HL-60 (cell line): Measurements from ENCODE around the gene CARD19.
A peak's percentile ranks its signal among the peaks of the same experiment; 100 is the strongest.

Source experiments
- DNase-seq, 2 experiments: peaks; one replicate each; pipeline ENCODE4 v3.0.0-alpha.2; 2010 to 2020; ENCODE audit warnings: low read depth in 1 of 2, low spot score in 1 of 2
- H3K27ac ChIP-seq: fragments of 250-450 bp; sonication (Bioruptor Pico); replicated peaks from 2 replicates; pipeline ENCODE4 v1.5.1; 2020; ENCODE audit warnings: mild to moderate bottlenecking, moderate library complexity
- H3K27me3 ChIP-seq: fragments of 250-450 bp; sonication (Bioruptor Pico); 2 replicates; pipeline ENCODE4 v1.5.1; 2021; ENCODE audit warnings: mild to moderate bottlenecking, moderate library complexity; ENCODE audit not compliant: insufficient read depth, poor library complexity, severe bottlenecking
- H3K4me3 ChIP-seq: replicated peaks from 2 replicates; pipeline ENCODE4 v1.5.1; 2011; ENCODE audit warnings: mild to moderate bottlenecking, control low read depth, low read length; ENCODE audit not compliant: insufficient read depth
- CTCF ChIP-seq: IDR thresholded peaks from one replicate; pipeline ENCODE4 v1.5.1; 2011; ENCODE audit warnings: low read length, control low read depth, inconsistent platforms; ENCODE audit not compliant: insufficient read depth
- GABPA ChIP-seq: IDR thresholded peaks from 2 replicates; pipeline ENCODE4 v1.6.1; 2012; ENCODE audit warnings: low read depth
- POLR2AphosphoS5 ChIP-seq: IDR thresholded peaks from 2 replicates; pipeline ENCODE4 v1.6.1; 2012; ENCODE audit warnings: low read depth
- REST ChIP-seq: IDR thresholded peaks from 2 replicates; pipeline ENCODE4 v1.6.1; 2012; ENCODE audit warnings: low read depth; ENCODE audit not compliant: insufficient replicate concordance
- SPI1 ChIP-seq: IDR thresholded peaks from 2 replicates; pipeline ENCODE4 v1.6.1; 2012; ENCODE audit warnings: low read depth, mild to moderate bottlenecking, borderline replicate concordance

Gene CARD19

GRCh38 chr9:93107151-93107824, 11.3 kb downstream of the CARD19 start:
- DNase-seq = no peak
- TF ChIP-seq GABPA (no peak), CTCF (no peak), POLR2AphosphoS5 (no peak)
- Histone ChIP-seq H3K4me3 (no peak overlapping the region), H3K27me3 (no peaks in the 10 kb centered on the region), H3K27ac (no peak overlapping the region)

DNA sequence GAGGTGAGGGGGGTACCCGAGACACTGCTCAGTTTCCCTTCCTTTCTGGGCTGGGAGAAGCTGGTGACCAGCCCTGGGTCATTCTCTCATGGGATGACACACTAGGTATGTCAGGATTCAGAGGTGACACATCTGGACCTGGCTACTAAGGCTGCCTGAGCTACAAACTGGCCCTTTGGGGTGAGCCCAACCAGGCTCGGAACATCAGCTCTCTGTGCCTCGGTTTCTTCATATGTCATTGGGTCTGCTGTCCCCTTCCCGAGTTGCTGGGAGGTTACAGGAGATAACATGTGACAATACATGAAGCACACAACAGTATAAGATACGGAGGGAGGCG, 11.8 kb downstream of the CARD19 start:
- no peak overlapping the region for H3K27ac ChIP-seq
- TF ChIP-seq POLR2AphosphoS5 = no peak
- no peak for TF ChIP-seq GABPA
- no peak for TF ChIP-seq SPI1
- TF ChIP-seq CTCF = no peak
- no peak for TF ChIP-seq REST
- H3K27me3 ChIP-seq = no peaks in the 10 kb centered on the region
- H3K4me3 ChIP-seq = no peak overlapping the region
- no peak for DNase-seq

DNA sequence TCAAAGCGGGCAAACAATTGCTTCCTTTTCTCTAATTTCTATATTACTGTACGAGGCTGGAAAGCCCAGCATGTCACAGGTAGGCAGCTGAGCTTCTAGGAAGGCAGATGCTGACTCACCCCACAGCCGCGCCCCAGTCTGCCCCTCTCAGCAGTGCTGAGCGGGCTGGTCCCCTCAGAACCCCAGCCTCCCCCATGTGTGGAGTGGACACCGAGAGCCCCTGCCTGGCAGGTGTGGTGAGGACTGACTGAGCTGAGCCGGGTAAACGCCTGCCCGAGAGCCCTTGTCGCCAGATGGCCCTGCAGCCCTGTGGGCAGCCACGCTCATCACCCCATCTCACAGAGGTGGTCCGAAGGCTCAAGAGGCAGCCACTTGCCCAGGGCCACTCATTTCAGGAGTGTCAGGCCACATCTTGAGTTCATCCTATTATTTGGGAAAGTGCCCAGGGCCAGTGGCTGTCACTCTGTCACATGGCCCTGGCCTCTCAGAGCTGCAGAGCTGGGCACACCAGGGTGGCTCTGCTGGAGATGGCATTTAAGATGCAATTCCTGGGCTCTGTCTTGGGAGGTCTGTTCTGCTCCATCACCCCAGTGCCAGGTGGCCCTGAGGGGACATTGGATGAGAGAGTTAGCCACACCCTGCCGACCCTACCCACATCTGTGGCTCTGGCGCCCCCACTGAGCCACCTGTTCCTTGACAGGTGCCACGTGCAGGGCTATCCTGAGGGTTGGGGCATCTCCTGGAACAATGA, 12.4 kb downstream of the CARD19 start:
- no peak for DNase-seq
- Histone ChIP-seq H3K4me3 (no peak overlapping the region), H3K27me3 (no peaks in the 10 kb centered on the region), H3K27ac (no peak overlapping the region)
- no peak for TF ChIP-seq GABPA

DNA sequence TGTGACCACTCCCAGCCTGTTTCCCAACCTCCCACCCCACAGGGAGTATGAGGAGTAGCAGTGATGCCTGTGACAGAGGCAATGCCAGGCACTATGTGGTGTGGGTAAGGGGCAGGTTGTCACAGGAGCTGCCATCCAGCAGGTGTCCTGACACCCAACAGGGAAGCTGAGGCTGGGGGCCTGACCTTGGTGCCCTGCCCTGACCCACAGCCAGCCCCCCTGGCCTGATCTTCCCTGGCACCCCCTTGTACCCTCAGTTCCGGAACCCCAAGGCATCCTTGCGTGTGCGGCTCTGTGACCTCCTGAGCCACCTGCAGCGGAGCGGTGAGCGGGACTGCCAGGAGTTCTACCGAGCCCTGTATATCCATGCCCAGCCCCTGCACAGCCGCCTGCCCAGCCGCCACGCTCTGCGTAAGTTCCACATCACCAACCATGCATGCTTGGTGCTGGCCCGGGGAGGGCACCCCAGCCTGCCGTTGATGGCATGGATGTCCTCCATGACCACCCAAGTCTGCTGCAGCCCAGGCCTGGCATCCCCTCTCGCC, 14.4 kb downstream of the CARD19 start:
- H3K27ac ChIP-seq = peak overlapping the region; percentile 81
- no peak for TF ChIP-seq CTCF
- TF ChIP-seq GABPA = no peak
- TF ChIP-seq POLR2AphosphoS5 = no peak
- no peak for TF ChIP-seq REST
- TF ChIP-seq SPI1 = no peak
- DNase-seq = no peak

More for the DNA sequence above, 14.4 kb downstream of the CARD19 start:
- H3K27me3 ChIP-seq = no peaks in the 10 kb centered on the region
- H3K4me3 ChIP-seq = no peak overlapping the region
